ENCODE results near the gene IPO4. TPM values are rescaled to one million over a fixed set of nuclear protein-coding genes. Genes with fewer than 3 reads are reported as not detected.

IPO4 gene
- total and polyA plus RNA-seq, 2 experiments from 2014 or later, result 19.0 to 19.5 TPM

DNA sequence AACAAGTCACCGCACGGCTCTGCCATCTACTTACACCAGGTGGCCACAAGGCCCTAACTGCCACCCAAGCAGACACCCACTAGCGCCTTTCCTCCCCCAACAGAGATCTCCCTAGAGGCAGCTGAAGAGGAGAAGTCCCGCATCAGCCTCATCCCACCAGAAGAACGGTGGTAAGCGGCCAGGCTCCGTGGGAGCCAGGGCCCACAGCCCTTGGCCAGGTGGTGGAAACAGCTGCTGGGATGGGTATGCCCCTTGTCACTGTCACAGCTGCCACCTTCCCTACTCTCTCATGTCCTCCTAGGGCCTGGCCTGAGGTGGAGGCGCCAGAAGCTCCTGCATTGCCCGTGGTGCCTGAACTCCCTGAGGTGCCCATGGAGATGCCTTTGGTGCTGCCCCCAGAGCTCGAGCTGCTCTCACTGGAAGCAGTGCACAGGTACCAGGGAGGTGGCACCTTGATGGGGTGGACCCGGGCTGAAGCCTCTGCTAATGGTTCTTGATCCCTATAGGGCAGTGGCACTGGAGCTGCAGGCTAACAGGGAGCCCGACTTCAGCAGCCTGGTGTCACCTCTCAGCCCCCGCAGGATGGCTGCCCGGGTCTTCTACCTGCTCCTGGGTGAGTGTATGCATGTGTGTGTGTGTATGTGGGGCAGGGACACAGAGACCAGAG, 9.2 kb downstream of the IPO4 start:
- Histone ChIP-seq H3K9me2 (replicated peaks; ENCODE audit: insufficient read depth) (no peaks in the 10 kb centered on the region), H3K4me2 (no peak overlapping the region), H4K20me1 (ENCODE audit: insufficient read depth, poor library complexity, severe bottlenecking) (no peaks in the 10 kb centered on the region), H3K27ac (peak overlapping the region; percentile 87), H3K4me1 (ENCODE audit: insufficient read depth) (no peaks in the 10 kb centered on the region), H3K9me3 (ENCODE audit: low read depth) (no peaks in the 10 kb centered on the region), H3K79me2 (peaks cover 5% of the 10 kb centered on the region), H2AFZ (no peak overlapping the region), H3K36me3 (replicated peaks; ENCODE audit: insufficient read depth, low read depth) (peaks cover 2% of the 10 kb centered on the region), H3K4me3 (no peak overlapping the region), H3K27me3 (no peaks in the 10 kb centered on the region)
- TF ChIP-seq EZH2 (IDR thresholded peaks at IDR 0.05; ENCODE audit: borderline replicate concordance) (no peak), EZH2phosphoT487 (IDR thresholded peaks at IDR 0.05; ENCODE audit: low read depth, severe bottlenecking, unreplicated experiment) (no peak)
- TF ChIP-seq, protein P1, sequence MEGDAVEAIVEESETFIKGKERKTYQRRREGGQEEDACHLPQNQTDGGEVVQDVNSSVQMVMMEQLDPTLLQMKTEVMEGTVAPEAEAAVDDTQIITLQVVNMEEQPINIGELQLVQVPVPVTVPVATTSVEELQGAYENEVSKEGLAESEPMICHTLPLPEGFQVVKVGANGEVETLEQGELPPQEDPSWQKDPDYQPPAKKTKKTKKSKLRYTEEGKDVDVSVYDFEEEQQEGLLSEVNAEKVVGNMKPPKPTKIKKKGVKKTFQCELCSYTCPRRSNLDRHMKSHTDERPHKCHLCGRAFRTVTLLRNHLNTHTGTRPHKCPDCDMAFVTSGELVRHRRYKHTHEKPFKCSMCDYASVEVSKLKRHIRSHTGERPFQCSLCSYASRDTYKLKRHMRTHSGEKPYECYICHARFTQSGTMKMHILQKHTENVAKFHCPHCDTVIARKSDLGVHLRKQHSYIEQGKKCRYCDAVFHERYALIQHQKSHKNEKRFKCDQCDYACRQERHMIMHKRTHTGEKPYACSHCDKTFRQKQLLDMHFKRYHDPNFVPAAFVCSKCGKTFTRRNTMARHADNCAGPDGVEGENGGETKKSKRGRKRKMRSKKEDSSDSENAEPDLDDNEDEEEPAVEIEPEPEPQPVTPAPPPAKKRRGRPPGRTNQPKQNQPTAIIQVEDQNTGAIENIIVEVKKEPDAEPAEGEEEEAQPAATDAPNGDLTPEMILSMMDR (IDR thresholded peaks at IDR 0.05; ENCODE audit: poor library complexity), result no peak
- WGBS (ENCODE audit: low lambda C conversion rate, missing lambda C conversion rate), result 98% methylated on average over 14 of the region's 14 CpGs
- no peak for DNase-seq (ENCODE audit: low spot score)

GRCh38 chr14:24178399-24179178, 10.0 kb downstream of the IPO4 start:
- Histone ChIP-seq H3K27me3 (no peaks in the 10 kb centered on the region), H3K9me2 (replicated peaks; ENCODE audit: insufficient read depth) (no peaks in the 10 kb centered on the region), H3K4me3 (no peak overlapping the region), H3K4me2 (no peak overlapping the region), H3K9me3 (ENCODE audit: low read depth) (no peaks in the 10 kb centered on the region), H3K36me3 (replicated peaks; ENCODE audit: insufficient read depth, low read depth) (peaks cover 2% of the 10 kb centered on the region), H2AFZ (no peak overlapping the region), H3K79me2 (peaks cover 12% of the 10 kb centered on the region), H3K4me1 (ENCODE audit: insufficient read depth) (no peaks in the 10 kb centered on the region), H3K27ac (peak overlapping the region; percentile 87), H4K20me1 (ENCODE audit: insufficient read depth, poor library complexity, severe bottlenecking) (no peaks in the 10 kb centered on the region)
- 89% methylated on average over 12 of the region's 12 CpGs for WGBS (ENCODE audit: low lambda C conversion rate, missing lambda C conversion rate)
- TF ChIP-seq, protein P1 (IDR thresholded peaks at IDR 0.05; ENCODE audit: poor library complexity), result no peak
- TF ChIP-seq EZH2phosphoT487 (IDR thresholded peaks at IDR 0.05; ENCODE audit: low read depth, severe bottlenecking, unreplicated experiment) (no peak), EZH2 (IDR thresholded peaks at IDR 0.05; ENCODE audit: borderline replicate concordance) (no peak)
- no peak for DNase-seq (ENCODE audit: low spot score)

DNA sequence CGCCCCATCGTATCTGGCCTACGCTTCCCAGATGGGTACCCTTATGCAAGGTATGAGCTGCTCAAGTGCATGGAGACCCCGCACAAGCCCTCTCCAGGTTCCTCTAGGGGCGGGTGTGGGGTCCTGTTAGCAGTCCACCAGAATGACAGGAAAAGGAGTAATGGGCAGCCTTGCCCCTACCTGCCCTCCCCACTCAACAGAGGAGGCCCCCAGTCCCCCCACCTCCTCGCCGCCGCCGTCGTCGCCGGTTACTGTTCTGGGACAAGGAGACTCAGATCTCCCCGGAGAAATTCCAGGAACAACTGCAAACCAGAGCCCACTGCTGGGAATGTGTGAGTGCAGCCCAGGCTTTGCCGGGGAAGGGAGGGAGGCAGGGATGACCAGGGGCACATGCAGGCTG, 10.7 kb downstream of the IPO4 start:
- H3K4me2 ChIP-seq, result no peak overlapping the region
- peaks cover 3% of the 10 kb centered on the region for H3K4me1 ChIP-seq (ENCODE audit: insufficient read depth)
- no peaks in the 10 kb centered on the region for H3K27me3 ChIP-seq
- 92% methylated on average over 7 of the region's 14 CpGs for WGBS (ENCODE audit: low lambda C conversion rate, missing lambda C conversion rate)
- no peak overlapping the region for H3K4me3 ChIP-seq
- no peaks in the 10 kb centered on the region for H3K9me2 ChIP-seq (replicated peaks; ENCODE audit: insufficient read depth)
- no peaks in the 10 kb centered on the region for H3K9me3 ChIP-seq (ENCODE audit: low read depth)
- H4K20me1 ChIP-seq (ENCODE audit: insufficient read depth, poor library complexity, severe bottlenecking), result no peaks in the 10 kb centered on the region
- TF ChIP-seq, protein P1 (IDR thresholded peaks at IDR 0.05; ENCODE audit: poor library complexity), result no peak
- no peak for TF ChIP-seq EZH2 (IDR thresholded peaks at IDR 0.05; ENCODE audit: borderline replicate concordance)
- TF ChIP-seq EZH2phosphoT487 (IDR thresholded peaks at IDR 0.05; ENCODE audit: low read depth, severe bottlenecking, unreplicated experiment), result no peak
- no peak overlapping the region for H2AFZ ChIP-seq
- no peak overlapping the region for H3K27ac ChIP-seq
- no peak for DNase-seq (ENCODE audit: low spot score)
- H3K36me3 ChIP-seq (replicated peaks; ENCODE audit: insufficient read depth, low read depth), result peaks cover 2% of the 10 kb centered on the region
- H3K79me2 ChIP-seq, result peaks cover 19% of the 10 kb centered on the region
